Prostate gland (tissue), 2 donors: Measurements from ENCODE around the gene KRT71. TPM values are rescaled to one million over a fixed set of nuclear protein-coding genes. Genes with fewer than 3 reads are reported as not detected.

ENCODE experiments used
- DNase-seq: peaks from one replicate; pipeline ENCODE4 v3.0.0-alpha.2; 2019; ENCODE audit warnings: low spot score
- H3K27ac ChIP-seq, 2 donors: fragments of 200-600 bp; sonication (generic); 2 replicates each; pipeline ENCODE4 v1.5.1; 2017 to 2019
- H3K27me3 ChIP-seq: fragments of 200-600 bp; sonication (generic); replicated peaks from 2 replicates; pipeline ENCODE4 v1.5.1; 2019; ENCODE audit not compliant: insufficient read depth
- H3K36me3 ChIP-seq, 2 donors: fragments of 200-600 bp; sonication (generic); 1 replicate in 1 of 2; 2 replicates in 1 of 2; pipeline versions ENCODE4 v1.5.1 to v1.8.1; 2017 to 2019
- H3K4me1 ChIP-seq: fragments of 200-600 bp; sonication (generic); replicated peaks from 2 replicates; pipeline ENCODE4 v1.5.1; 2019
- H3K4me3 ChIP-seq, 2 donors: fragments of 200-600 bp; sonication (generic); 2 replicates each; pipeline ENCODE4 v1.5.1; 2017 to 2019
- H3K9me3 ChIP-seq: fragments of 200-600 bp; sonication (generic); 2 replicates; pipeline ENCODE4 v1.5.1; 2017
- CTCF ChIP-seq, 4 experiments: fragments of 200-600 bp in 2 of 4; fragments of 450-650 bp in 2 of 4; sonication (generic) in 2 of 4; IDR thresholded peaks; 1 replicate in 3 of 4; 2 replicates in 1 of 4; pipeline ENCODE4 v1.5.1; 2016 to 2019; ENCODE audit warnings: antibody characterized with exemption in 4 of 4, mild to moderate bottlenecking in 2 of 4, moderate library complexity in 2 of 4
- POLR2A ChIP-seq: fragments of 450-650 bp; IDR thresholded peaks from one replicate; pipeline ENCODE4 v1.6.1; 2016; ENCODE audit warnings: antibody characterized with exemption, mild to moderate bottlenecking
- POLR2AphosphoS5 ChIP-seq: sonication (generic); formaldehyde crosslinking; IDR thresholded peaks from one replicate; pipeline ENCODE4 v1.6.1; 2017; ENCODE audit warnings: antibody characterized with exemption
- whole genome bisulfite sequencing: methylation state at CpG from one replicate; pipeline ENCODE4 v1.1.5; 2018; 5-methylcytosine and 5-hydroxymethylcytosine counted together
- intact Hi-C: fragments of 100-400 bp; cut with DNase I; formaldehyde crosslinking; loops from one replicate; pipeline ENCODE4 v1.14.2; 2022
- total RNA-seq, 2 donors: library from RNA; depleted of rRNA; stranded (reverse); fragments of >200 nt; gene quantifications; one replicate each; pipeline ENCODE4 v1.1.0, GENCODE V29; 2016

KRT71 gene
- total RNA-seq, 2 donors from 2014 or later: not detected

GRCh38 chr12:52564582-52564981 lies 11.6 kb upstream of the KRT71 start:
- Histone ChIP-seq H3K27ac (no peak overlapping the region), H3K4me1 (no peaks in the 10 kb centered on the region), H3K9me3 (no peaks in the 10 kb centered on the region), H3K27me3 (no peaks in the 10 kb centered on the region), H3K36me3 (no peaks in the 10 kb centered on the region), H3K4me3 (no peak overlapping the region)
- intact Hi-C loops: no loop called here
- TF ChIP-seq POLR2A (no peak), CTCF (IDR thresholded peaks at IDR 0.05) (no peak), POLR2AphosphoS5 (no peak)
- DNase-seq: no peak
- WGBS: 50% methylated on average over 1 of the region's 1 CpG

- WGBS: 77% methylated on average over 3 of the region's 3 CpGs
- no peak for DNase-seq
Measured at GRCh38 chr12:52561880-52562449, 9.0 kb upstream of the KRT71 start.

GRCh38 chr12:52559979-52560378 lies 7.0 kb upstream of the KRT71 start:
- intact Hi-C loops: no loop called here
- no peak for DNase-seq
- no peaks in the 10 kb centered on the region for H3K27me3 ChIP-seq
- no peak overlapping the region for H3K4me3 ChIP-seq
- no peaks in the 10 kb centered on the region for H3K9me3 ChIP-seq
- TF ChIP-seq POLR2A: no peak
- no peak for TF ChIP-seq CTCF (IDR thresholded peaks at IDR 0.05)
- no peak for TF ChIP-seq POLR2AphosphoS5
- no peak overlapping the region for H3K27ac ChIP-seq
- H3K4me1 ChIP-seq: no peaks in the 10 kb centered on the region
- 89% methylated on average over 4 of the region's 4 CpGs for WGBS
- H3K36me3 ChIP-seq: no peaks in the 10 kb centered on the region

More at GRCh38 chr12:52561880-52562449, 9.0 kb upstream of the KRT71 start:
- no peaks in the 10 kb centered on the region for H3K4me1 ChIP-seq
- H3K9me3 ChIP-seq: no peaks in the 10 kb centered on the region
- TF ChIP-seq POLR2A (no peak), CTCF (IDR thresholded peaks at IDR 0.05) (peak in 1 of 4 experiments; percentile 17)
- no peaks in the 10 kb centered on the region for H3K27me3 ChIP-seq
- H3K36me3 ChIP-seq: no peaks in the 10 kb centered on the region
- intact Hi-C loops: no loop called here
- H3K4me3 ChIP-seq: no peak overlapping the region
- no peak overlapping the region for H3K27ac ChIP-seq

GRCh38 chr12:52558781-52559445 lies 6.0 kb upstream of the KRT71 start:
- intact Hi-C loops: no loop called here

GRCh38 chr12:52557476-52557875 lies 4.5 kb upstream of the KRT71 start:
- 89% methylated on average over 2 of the region's 2 CpGs for WGBS
- Histone ChIP-seq H3K27me3 (no peaks in the 10 kb centered on the region), H3K4me1 (no peaks in the 10 kb centered on the region), H3K4me3 (no peak overlapping the region), H3K27ac (no peak overlapping the region), H3K36me3 (no peaks in the 10 kb centered on the region), H3K9me3 (no peaks in the 10 kb centered on the region)
- no peak for DNase-seq
- TF ChIP-seq POLR2AphosphoS5 (no peak), POLR2A (no peak), CTCF (IDR thresholded peaks at IDR 0.05) (no peak)
- intact Hi-C loops: no loop called here

More at GRCh38 chr12:52558781-52559445, 6.0 kb upstream of the KRT71 start:
- Histone ChIP-seq H3K9me3 (no peaks in the 10 kb centered on the region), H3K27ac (no peak overlapping the region), H3K36me3 (no peaks in the 10 kb centered on the region), H3K27me3 (no peaks in the 10 kb centered on the region), H3K4me1 (no peaks in the 10 kb centered on the region), H3K4me3 (no peak overlapping the region)
- DNase-seq: no peak
- 82% methylated on average over 8 of the region's 8 CpGs for WGBS
- no peak for TF ChIP-seq POLR2A
